A673 (cell line): ENCODE measurements around the gene AP1S3. TPM values are rescaled to one million over a fixed set of nuclear protein-coding genes. Genes with fewer than 3 reads are reported as not detected.

Source experiments
- BruUV-seq: library from RNA; stranded (reverse); fragments of 400-500 nt; replicated peaks from 2 replicates; lab custom pipeline; 2021; lab: Mats Ljungman, UMichigan
- CTCF ChIA-PET: fragments of 300-600 bp; sonication (Branson Sonifier 250); formaldehyde crosslinking; loops from one replicate; lab custom pipeline; 2022; ENCODE audit warnings: antibody characterized with exemption; lab: Charles Lee
- POLR2A ChIA-PET: fragments of 300-600 bp; sonication (Branson Sonifier 250); formaldehyde crosslinking; loops from one replicate; lab custom pipeline; 2022; ENCODE audit warnings: antibody characterized with exemption; ENCODE audit not compliant: low non-redundant PET; lab: Charles Lee
- DNase-seq: peaks from one replicate; pipeline ENCODE4 v3.0.0-alpha.2; 2015; ENCODE audit warnings: low spot score
- H3K27ac ChIP-seq: fragments of 200-600 bp; sonication (generic); 2 replicates; pipeline ENCODE4 v1.5.1; 2016; ENCODE audit warnings: mixed run types, low read depth, mild to moderate bottlenecking, mixed read lengths, antibody characterized with exemption, low read length; ENCODE audit not compliant: poor library complexity, severe bottlenecking
- H3K27me3 ChIP-seq: fragments of 200-600 bp; sonication (generic); replicated peaks from 2 replicates; pipeline ENCODE4 v1.6.1; 2017; ENCODE audit warnings: mixed run types, low read depth, mild to moderate bottlenecking, mixed read lengths, antibody characterized with exemption, low read length; ENCODE audit not compliant: insufficient read depth, poor library complexity
- H3K36me3 ChIP-seq: fragments of 200-600 bp; sonication (generic); 2 replicates; pipeline ENCODE4 v1.6.1; 2016; ENCODE audit warnings: mixed run types, mild to moderate bottlenecking, mixed read lengths, antibody characterized with exemption, low read length; ENCODE audit not compliant: insufficient read depth, poor library complexity, severe bottlenecking
- H3K4me1 ChIP-seq: fragments of 200-600 bp; sonication (generic); 2 replicates; pipeline ENCODE4 v1.6.1; 2017; ENCODE audit warnings: mixed run types, mild to moderate bottlenecking, mixed read lengths, antibody characterized with exemption, low read length; ENCODE audit not compliant: insufficient read depth, poor library complexity, severe bottlenecking
- H3K4me3 ChIP-seq: fragments of 200-600 bp; sonication (generic); 2 replicates; pipeline ENCODE4 v1.5.1; 2016; ENCODE audit warnings: low read depth, mixed run types, mild to moderate bottlenecking, mixed read lengths, low read length; ENCODE audit not compliant: poor library complexity, severe bottlenecking
- H3K9me3 ChIP-seq: fragments of 200-600 bp; sonication (generic); 2 replicates; pipeline ENCODE4 v1.6.1; 2016; ENCODE audit warnings: mixed run types, low read depth, mild to moderate bottlenecking, mixed read lengths, antibody characterized with exemption, low read length; ENCODE audit not compliant: poor library complexity, severe bottlenecking
- EZH2 ChIP-seq: fragments of 200-600 bp; sonication (generic); IDR thresholded peaks from 2 replicates; pipeline ENCODE4 v1.6.1; 2017; ENCODE audit warnings: borderline replicate concordance, low read depth, mild to moderate bottlenecking, mixed read lengths, antibody characterized with exemption, low read length; ENCODE audit not compliant: poor library complexity, severe bottlenecking
- intact Hi-C: fragments of 100-400 bp; cut with micrococcal nuclease; formaldehyde crosslinking; loops from one replicate; pipeline ENCODE4 v1.10.0; 2022; ENCODE audit not compliant: unreplicated experiment
- total RNA-seq: library from RNA; stranded (reverse); gene quantifications from 2 replicates; pipeline ENCODE4 v1.2.3, GENCODE V29; 2021
- TF ChIP-seq, protein P1 (sequence below): fragments of 300-800, 200-600 bp; sonication (generic); conservative IDR thresholded peaks from 2 replicates; pipeline ENCODE4 v1.5.1; 2017; ENCODE audit warnings: low read depth, mild to moderate bottlenecking, antibody characterized with exemption, low read length, moderate library complexity, mixed read lengths

The AP1S3 gene
- total RNA-seq, 1 experiment from 2014 or later = 23.0 TPM

DNA sequence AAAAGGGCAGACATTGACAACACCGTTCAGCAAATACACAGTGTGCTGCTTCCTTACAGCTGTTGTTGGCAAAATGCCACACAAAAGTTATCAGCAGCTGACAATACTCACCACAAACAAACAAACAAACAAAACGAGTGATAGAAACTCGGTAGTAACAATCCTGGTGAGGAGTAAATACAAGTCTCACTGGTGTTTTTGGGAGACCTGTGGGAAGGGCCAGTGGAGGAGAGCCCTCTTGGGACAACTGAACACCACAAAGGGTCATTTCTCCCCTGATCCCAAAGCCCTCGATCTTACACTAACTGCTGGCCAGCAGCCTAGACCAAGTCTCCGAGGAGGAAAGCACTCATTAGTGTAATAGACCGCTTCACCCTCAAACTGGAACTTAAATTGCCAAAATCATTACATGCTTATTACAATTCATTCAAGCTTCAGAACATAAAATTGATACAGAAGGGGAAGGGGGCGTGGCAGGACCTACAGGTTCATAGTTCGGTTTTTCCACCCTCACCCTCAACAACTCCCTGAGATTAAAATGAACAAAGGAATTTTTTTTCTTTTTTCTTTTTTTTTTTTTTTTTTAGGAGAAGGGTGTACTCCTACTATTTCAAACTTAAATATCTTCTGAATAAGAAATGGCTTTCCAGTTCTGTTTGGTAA lies 5.0 kb downstream of the AP1S3 start:
- no peak overlapping the region for H3K4me3 ChIP-seq
- no peaks in the 10 kb centered on the region for H3K9me3 ChIP-seq
- no peaks in the 10 kb centered on the region for H3K36me3 ChIP-seq
- no peaks in the 10 kb centered on the region for H3K27me3 ChIP-seq
- ChIA-PET POLR2A (interaction anchor here (0.6 kb wide), 1 partner anchor 21 kb away, joined by 3 read pairs; no protein-coding TSS in a partner anchor), CTCF (no interaction called here)
- intact Hi-C loops = no loop called here
- H3K4me1 ChIP-seq = peaks cover 14% of the 10 kb centered on the region
- H3K27ac ChIP-seq = no peak overlapping the region
- BruUV-seq = no TSS peak
- TF ChIP-seq, protein P1, sequence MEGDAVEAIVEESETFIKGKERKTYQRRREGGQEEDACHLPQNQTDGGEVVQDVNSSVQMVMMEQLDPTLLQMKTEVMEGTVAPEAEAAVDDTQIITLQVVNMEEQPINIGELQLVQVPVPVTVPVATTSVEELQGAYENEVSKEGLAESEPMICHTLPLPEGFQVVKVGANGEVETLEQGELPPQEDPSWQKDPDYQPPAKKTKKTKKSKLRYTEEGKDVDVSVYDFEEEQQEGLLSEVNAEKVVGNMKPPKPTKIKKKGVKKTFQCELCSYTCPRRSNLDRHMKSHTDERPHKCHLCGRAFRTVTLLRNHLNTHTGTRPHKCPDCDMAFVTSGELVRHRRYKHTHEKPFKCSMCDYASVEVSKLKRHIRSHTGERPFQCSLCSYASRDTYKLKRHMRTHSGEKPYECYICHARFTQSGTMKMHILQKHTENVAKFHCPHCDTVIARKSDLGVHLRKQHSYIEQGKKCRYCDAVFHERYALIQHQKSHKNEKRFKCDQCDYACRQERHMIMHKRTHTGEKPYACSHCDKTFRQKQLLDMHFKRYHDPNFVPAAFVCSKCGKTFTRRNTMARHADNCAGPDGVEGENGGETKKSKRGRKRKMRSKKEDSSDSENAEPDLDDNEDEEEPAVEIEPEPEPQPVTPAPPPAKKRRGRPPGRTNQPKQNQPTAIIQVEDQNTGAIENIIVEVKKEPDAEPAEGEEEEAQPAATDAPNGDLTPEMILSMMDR = no peak
- no peak for TF ChIP-seq EZH2
- DNase-seq = no peak

DNA sequence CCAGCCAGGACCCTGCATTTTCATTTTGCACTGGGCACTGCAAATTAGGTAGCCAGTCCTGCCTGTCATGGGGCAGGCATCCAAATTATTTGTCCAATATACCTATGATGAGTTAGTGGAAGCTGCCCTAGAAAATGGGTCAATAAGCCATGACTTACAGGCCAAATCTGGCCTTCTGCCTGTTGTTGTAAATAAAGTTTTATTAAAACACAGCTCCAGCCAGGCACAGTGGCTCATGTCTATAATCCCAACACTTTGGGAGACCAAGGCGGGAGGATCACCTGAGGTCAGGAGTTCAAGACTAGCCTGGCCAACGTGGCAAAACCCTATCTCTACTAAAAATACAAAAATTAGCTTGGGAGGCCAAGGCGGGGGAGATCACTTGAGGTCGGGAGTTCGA lies 8.3 kb downstream of the AP1S3 start:
- ChIA-PET POLR2A (no interaction called here), CTCF (no interaction called here)
- Histone ChIP-seq H3K4me1 (peaks cover 14% of the 10 kb centered on the region), H3K36me3 (no peaks in the 10 kb centered on the region), H3K9me3 (no peaks in the 10 kb centered on the region), H3K27me3 (no peaks in the 10 kb centered on the region), H3K27ac (no peak overlapping the region), H3K4me3 (no peak overlapping the region)
- intact Hi-C loops = no loop called here
- no peak for DNase-seq
- BruUV-seq = no TSS peak
- TF ChIP-seq, protein P1 = no peak
- TF ChIP-seq EZH2 = no peak

DNA sequence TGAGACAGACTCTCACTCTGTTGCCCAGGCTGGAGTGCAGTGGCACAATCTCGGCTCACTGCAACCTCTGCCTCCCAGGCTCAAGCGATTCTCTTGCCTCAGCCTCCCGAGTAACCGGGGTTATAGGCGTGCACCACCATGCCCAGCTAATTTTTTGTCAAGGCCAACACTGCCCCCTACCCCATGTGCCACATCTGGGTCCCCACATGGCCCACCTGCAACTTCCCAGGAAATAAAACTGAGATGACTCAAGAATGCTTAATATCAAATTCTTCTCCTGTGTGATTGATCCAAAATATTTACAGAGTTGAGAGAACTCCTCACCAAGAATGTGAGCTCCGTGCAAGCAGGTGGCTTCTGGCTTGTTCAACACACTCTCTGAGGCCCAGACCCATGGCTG lies 9.1 kb downstream of the AP1S3 start:
- ChIA-PET POLR2A (no interaction called here), CTCF (no interaction called here)
- intact Hi-C loops = no loop called here
- no peaks in the 10 kb centered on the region for H3K27me3 ChIP-seq
- no peak overlapping the region for H3K4me3 ChIP-seq
- no peaks in the 10 kb centered on the region for H3K36me3 ChIP-seq
- TF ChIP-seq, protein P1 = no peak
- TF ChIP-seq EZH2 = no peak
- DNase-seq = no peak
- no peaks in the 10 kb centered on the region for H3K9me3 ChIP-seq
- no TSS peak for BruUV-seq
- peaks cover 12% of the 10 kb centered on the region for H3K4me1 ChIP-seq
- no peak overlapping the region for H3K27ac ChIP-seq
